Measurements from ENCODE around the gene ALDH7A1. TPM values are rescaled to one million over a fixed set of nuclear protein-coding genes. Genes with fewer than 3 reads are reported as not detected.

ALDH7A1 gene
- total and polyA plus RNA-seq, 10 of the 15 experiments (the other 5 are each of a cell fraction or from before 2014, with no cell fraction given): 0.18 to 1.0 (median 0.41) TPM; not detected in 1

- DNase-seq (ENCODE audit: low read depth, low spot score) (no peak), FAIRE-seq (peak; percentile 38), ATAC-seq (no peak)
- Histone ChIP-seq H3K27me3 (replicated peaks in 1 of 2; ENCODE audit: control insufficient read depth in 2 of 2, insufficient read depth in 2 of 2, low read length in 1 of 2) (no peaks in the 10 kb centered on the region), H3K4me2 (ENCODE audit: control insufficient read depth, insufficient read depth) (no peak overlapping the region), H2AFZ (ENCODE audit: control insufficient read depth, low read depth, low read length) (no peak overlapping the region), H3K4me3 (no peak overlapping the region), H3K79me2 (ENCODE audit: control insufficient read depth, insufficient read depth, low read length) (no peaks in the 10 kb centered on the region), H3K9ac (ENCODE audit: control insufficient read depth, insufficient read depth, low read length) (no peak overlapping the region), H3K27ac (ENCODE audit: control insufficient read depth, insufficient read depth) (no peak overlapping the region), H4K20me1 (ENCODE audit: control insufficient read depth, insufficient read depth) (no peaks in the 10 kb centered on the region), H3K36me3 (ENCODE audit: control insufficient read depth in 2 of 2, insufficient read depth in 2 of 2, low read length in 1 of 2) (no peaks in the 10 kb centered on the region), H3K4me1 (ENCODE audit: control insufficient read depth, insufficient read depth, low read length) (no peaks in the 10 kb centered on the region), H3K9me3 (replicated peaks; ENCODE audit: control insufficient read depth, insufficient read depth, low read length) (no peaks in the 10 kb centered on the region)
- 82% methylated on average over 5 of the region's 5 CpGs for WGBS (ENCODE audit: insufficient coverage, insufficient replicate concordance, low lambda C conversion rate, missing lambda C conversion rate)
- CTCF ChIA-PET: no interaction called here
- TF ChIP-seq JUND (IDR thresholded peaks at IDR 0.05; ENCODE audit: low read depth, low read length) (no peak), POU2F2 (IDR thresholded peaks at IDR 0.05; ENCODE audit: borderline replicate concordance, low read depth, low read length) (no peak), EZH2 (IDR thresholded peaks at IDR 0.05; ENCODE audit: borderline replicate concordance, control insufficient read depth, low read depth, low read length) (no peak), TARDBP (IDR thresholded peaks at IDR 0.05; ENCODE audit: borderline replicate concordance) (no peak), BHLHE40 (IDR thresholded peaks at IDR 0.05; ENCODE audit: borderline replicate concordance in 1 of 2, low read depth in 2 of 2, low read length in 1 of 2) (no peak), BMI1 (IDR thresholded peaks at IDR 0.05; ENCODE audit: borderline replicate concordance) (no peak), HSF1 (IDR thresholded peaks at IDR 0.05; ENCODE audit: low read depth, low read length) (no peak), SIN3A (IDR thresholded peaks at IDR 0.05; ENCODE audit: low read depth, low read length) (no peak), DPF2 (IDR thresholded peaks at IDR 0.05) (no peak), SREBF1 (IDR thresholded peaks at IDR 0.05; ENCODE audit: low read length) (no peak), ZSCAN29 (IDR thresholded peaks at IDR 0.05) (no peak), TCF12 (IDR thresholded peaks at IDR 0.05; ENCODE audit: low read depth, low read length) (no peak)
- intact Hi-C loops (cut with micrococcal nuclease; ENCODE audit: unreplicated experiment) (no loop called here), in situ Hi-C loops (cut with MboI) (no loop called here)
- POLR2A ChIA-PET: no interaction called here
- RAD21 ChIA-PET (ENCODE audit: unreplicated experiment): no interaction called here
- SMC1A ChIA-PET (ENCODE audit: uncharacterized antibody, unreplicated experiment): no interaction called here
- no TSS peak for BruUV-seq (replicated peaks)
Measured at GRCh38 chr5:126509339-126509738, 85.7 kb downstream of the ALDH7A1 start.
